HL-60/S4 (cell line): Measurements from ENCODE around the gene UTS2R.

Source experiments
- in situ Hi-C: fragments of 300-500 bp; cut with MboI; formaldehyde crosslinking; loops from 2 replicates; pipeline ENCODE4 v1.14.3; 2022; ENCODE audit warnings: low sequenced_read_pairs

UTS2R gene

GRCh38 chr17:82371333-82372248 is at the start of gene UTS2R:
TSS of gene UTS2R (plus strand) at chr17:82371765. CDS start at chr17:82374325, 2,560 bp downstream.
- in situ Hi-C loops, result no loop called here

DNA sequence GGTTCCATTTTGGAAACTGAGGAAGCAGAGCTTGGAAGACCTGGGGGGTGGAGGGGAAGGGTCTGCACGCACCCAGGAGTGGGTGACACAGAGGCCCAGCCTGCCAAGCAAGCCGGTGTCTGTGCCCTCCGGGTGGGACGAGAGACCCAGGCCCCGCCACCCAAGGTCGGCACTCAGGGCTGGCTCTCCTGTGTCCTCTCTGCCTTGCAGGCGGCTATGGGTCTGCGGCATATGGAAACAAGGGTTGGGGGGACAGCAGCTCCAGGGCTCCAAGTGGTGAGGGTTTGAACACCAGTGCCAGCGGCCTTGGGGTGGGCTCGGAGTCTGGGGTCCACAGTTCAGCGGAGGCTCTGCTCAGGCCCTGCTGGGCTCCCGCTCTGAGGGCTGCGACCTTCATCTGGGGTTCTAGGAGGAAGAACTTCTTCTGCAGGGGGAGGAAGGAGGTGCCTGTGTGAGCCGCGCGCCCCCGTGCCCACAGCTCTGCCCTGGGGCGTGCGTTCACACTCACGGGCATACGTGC is 49.6 kb upstream of the UTS2R start:
- in situ Hi-C loops, result loop anchor here (10.0 kb wide), 1 partner anchor 77 kb away; no protein-coding TSS in a partner anchor

- in situ Hi-C loops, result loop anchor here (10.0 kb wide), 1 partner anchor 78 kb away; no protein-coding TSS in a partner anchor
These were observed 48.8 kb upstream of the UTS2R start for GRCh38 chr17:82322526-82323453.

- in situ Hi-C loops, result loop anchor here (10.0 kb wide), 1 partner anchor 79 kb away; no protein-coding TSS in a partner anchor
These were observed 47.9 kb upstream of the UTS2R start for GRCh38 chr17:82323514-82324234.

DNA sequence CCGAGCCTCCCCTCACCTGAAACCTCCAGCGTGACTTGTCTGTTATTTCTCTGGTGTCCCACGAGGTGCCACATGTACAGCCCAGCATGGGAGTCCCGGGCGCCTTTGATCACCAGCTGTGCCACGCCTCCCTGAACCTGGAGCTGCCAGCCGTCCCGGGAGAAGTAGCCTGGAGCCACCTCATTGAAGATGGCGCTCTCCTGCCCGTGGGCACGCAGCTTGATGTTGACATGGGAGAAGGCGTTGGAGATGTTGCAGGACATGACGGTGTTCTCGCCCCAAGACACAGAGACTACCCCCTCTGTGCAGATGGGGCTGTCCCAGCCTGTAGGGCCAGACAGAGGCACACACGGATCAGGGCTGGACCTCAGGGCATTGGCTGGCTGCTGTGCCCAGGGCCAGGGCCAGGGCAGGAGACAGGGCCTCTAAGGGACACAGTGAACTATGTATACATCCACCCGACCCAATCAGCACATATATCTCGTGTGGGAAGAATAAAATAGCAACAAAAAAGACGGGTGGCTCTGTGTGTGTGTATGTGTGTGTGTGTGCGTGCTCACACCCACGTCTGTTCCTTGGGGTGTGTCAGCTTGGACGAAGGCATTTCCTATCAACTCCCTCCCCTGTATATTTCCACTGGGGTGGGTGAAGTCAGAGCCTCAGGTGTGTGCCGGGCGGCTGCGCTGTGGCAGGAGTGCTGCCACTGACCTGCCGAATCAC is 46.8 kb upstream of the UTS2R start:
- in situ Hi-C loops, result loop anchor here (10.0 kb wide), 1 partner anchor 80 kb away; no protein-coding TSS in a partner anchor

DNA sequence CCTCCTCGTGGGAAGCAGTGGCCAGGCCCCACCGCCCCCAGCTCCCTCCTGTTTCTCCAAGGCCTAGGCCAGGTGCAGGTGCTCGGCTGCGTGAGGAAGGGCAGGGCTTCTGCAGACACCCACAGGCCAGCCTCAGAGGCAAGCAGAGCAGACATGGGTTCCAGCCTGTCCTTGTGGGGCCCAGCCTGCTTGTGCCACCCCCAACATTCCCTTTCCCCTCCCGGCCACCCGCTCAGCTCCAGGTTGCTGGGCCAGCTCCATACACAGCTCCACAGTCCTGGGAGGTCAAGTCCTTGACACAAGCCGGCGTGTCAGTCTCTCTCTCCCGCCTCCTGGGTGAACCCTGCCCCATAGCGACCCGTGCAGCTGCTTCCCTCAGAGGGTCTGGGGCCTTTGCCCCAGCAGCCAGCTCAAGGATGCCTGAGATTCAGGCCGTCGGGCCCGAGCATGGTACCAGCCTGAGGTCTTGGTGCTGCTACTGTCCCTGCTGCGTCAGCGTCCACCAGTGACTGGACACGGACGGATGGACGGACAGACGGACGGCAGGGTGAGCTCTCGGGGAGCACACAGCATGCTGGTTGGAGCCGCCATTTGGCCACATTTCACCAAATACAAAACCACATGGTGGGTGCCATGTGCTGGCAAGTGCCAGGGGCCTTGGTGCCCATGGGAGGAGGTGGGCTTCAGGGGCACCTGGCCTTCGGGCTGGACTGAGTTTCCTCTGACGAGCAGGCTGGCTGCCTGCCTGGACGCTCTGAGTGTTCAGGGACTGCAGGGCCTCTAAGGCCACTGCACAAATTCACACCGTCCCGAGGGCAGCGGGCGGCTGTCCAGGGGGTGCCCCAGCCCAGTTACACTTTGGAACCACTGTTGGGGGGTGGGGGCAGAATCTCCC is 46.0 kb upstream of the UTS2R start:
- in situ Hi-C loops, result loop anchor here (10.0 kb wide), 1 partner anchor 81 kb away; no protein-coding TSS in a partner anchor

GRCh38 chr17:82327289-82327688 is 44.3 kb upstream of the UTS2R start:
- in situ Hi-C loops, result loop anchor here (10.0 kb wide), 1 partner anchor 82 kb away; no protein-coding TSS in a partner anchor

- in situ Hi-C loops, result loop anchor here (10.0 kb wide), 1 partner anchor 83 kb away; no protein-coding TSS in a partner anchor
These were observed 43.8 kb upstream of the UTS2R start for GRCh38 chr17:82327757-82328140.

DNA sequence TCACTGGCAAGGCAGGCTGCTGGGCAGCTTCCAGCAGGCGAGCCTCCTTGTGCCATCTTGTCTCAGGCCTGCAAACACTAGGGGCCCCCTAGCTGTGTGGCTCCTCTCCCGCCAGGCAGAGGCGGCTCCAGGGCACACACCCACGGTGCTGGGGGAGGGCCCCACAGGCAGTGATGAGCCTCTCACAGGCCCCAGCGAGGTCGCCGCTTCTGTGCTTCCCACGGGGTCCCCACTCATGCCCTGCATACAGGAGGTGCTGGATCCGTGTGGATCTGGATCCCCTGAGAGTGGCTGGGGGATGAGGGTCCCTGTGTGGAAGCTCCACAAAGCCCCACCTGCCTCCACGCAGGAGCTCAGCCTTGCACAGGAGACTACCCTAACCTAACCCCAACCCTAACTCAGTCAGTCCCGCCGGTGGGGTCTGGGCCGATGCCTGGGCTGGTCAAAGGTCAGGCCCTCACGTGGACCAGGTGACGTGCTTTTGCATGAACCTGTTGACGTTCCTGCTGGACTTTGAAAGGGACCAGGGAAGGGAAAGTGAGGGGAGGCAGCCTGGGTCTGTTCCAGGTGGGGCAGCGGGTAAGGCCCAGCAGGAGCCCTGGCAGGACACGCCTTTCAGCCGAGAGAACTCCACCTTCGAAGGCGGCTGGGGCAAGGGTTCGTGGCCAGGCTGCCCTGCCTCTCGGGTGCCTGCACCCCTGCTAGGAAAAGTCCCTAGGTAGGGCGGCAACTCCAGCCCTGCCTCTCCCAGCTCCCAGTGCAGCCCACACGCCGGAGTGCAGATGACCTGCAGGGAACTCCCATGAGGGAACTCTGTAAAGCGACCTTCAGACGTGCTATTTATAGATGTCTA is 43.2 kb upstream of the UTS2R start:
- in situ Hi-C loops, result loop anchor here (10.0 kb wide), 1 partner anchor 84 kb away; no protein-coding TSS in a partner anchor

DNA sequence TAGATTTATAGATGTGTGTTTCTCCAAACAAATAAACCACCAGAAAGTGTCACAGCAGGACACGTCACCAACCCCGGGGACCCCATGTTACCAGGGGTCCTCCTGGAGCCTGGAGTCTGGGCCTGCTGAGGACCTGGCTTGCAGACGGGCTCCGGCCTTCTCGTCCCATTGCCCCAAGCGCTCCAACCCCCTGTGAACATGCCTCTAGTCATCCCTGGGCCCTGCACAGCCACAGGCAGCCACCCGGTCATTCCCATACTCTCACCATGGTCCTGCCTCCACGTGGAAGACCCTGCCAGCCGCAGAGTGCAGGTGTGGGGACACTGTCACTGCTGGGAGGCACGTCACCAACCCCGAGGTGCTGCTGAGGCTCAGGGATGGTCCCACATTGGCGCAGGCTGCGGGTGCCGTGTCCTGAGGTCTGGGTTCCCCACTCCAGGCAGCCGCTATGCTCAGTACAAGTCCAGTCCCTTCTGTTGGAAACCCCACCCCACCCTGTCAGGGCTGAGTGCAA is 42.5 kb upstream of the UTS2R start:
- in situ Hi-C loops, result loop anchor here (10.0 kb wide), 1 partner anchor 84 kb away; no protein-coding TSS in a partner anchor

DNA sequence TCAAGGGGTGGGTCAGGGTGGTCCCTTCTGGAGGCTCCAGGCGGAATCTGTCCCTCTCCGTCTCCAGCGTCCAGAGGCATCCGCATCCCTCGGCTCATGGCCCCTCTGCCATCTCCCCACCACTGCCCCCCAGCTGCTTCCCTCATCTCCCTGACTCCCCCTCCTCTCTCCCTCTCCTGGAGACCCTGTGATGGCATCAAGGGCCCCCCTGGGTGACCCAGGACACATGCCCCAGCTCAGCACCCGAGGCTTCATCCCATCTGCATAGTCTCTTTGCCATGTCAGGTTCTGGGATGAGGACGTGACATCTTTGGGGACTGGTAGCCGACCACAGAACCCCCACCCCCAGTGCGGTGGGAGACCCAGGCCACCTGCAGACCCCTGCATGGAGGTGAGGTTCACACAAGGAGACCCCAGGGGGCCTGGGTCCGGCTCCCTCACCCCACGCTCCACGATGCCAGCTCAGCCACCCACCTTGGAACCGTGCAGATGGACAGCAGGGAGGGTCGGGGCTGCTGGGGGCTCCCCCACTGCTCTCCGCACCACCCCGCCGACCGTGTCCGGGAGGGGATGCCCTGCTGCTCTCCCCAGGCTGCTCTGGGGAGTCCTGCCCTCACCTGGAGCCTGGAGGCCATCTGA is 41.8 kb upstream of the UTS2R start:
- in situ Hi-C loops, result loop anchor here (10.0 kb wide), 1 partner anchor 85 kb away; no protein-coding TSS in a partner anchor

GRCh38 chr17:82330322-82331239 is 41.0 kb upstream of the UTS2R start:
- in situ Hi-C loops, result no loop called here

DNA sequence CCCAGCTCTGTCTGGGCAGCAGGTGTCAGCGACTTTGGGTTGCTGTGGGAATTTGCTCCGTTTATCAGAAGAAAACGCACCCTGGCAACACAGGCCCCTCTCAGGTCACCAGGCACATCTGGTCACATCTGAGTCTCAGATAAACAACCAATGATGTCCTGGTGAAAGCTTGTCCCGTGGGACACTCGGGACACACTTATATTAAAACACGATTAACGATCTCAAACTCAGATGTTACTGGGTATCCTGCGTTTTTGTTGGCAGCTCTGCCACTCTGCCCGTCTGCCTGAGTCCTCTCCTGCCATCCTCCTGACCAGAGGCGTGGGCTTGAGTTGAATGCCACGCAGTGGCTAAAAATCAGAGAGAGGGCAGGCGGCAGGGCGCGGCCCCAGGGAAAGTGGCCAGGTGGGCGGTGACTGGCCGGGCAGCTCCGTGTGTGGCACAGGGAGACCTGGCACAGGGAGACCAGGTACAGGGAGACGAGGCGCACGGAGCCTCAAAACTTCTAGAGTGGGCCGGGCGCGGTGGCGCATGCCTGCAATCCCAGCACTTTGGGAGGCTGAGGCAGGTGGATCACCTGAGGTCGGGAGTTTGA is 40.1 kb upstream of the UTS2R start:
- in situ Hi-C loops, result no loop called here

DNA sequence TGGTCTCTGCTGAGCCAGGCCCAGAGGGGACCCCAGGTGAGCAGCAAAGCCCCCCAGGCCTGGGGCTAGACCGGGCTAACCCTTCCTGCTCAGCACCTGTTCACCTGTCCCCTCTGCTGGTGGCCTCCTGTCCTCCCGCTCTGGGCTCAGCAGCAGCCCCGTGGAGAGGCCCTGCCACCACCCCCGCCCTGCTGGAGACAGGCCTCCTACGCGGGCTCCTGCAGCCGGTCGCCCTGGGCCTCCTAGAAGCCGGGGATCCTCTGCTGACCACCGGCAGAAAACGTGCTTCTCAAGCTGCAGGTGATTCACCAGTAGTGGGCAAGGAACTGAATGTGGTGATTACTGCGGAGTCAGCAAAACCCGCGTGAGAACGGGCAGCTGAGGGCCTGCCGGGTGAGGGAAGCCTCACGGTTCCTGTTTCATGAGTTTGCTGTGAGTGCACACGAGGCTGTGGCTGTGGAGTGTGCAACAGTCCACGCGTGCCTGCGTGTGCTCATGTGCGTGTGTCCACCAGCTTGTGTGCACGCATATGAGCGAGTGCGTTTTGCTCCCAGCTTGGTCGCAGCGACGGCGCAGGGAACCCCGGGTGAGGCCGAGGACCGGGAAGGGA is 38.8 kb upstream of the UTS2R start:
- in situ Hi-C loops, result no loop called here
